Amniotic stem cell (primary cell): ENCODE results near the gene DMRT1.
"Not testable (repeated sequence)": the region's sequence is repeated elsewhere in the genome, so short reads cannot be mapped to it uniquely, and the experiment has no call there.

Experiments
- DNase-seq: peaks from one replicate; lab custom pipeline; 2025; lab: John Stamatoyannopoulos, UW

Gene DMRT1

DNA sequence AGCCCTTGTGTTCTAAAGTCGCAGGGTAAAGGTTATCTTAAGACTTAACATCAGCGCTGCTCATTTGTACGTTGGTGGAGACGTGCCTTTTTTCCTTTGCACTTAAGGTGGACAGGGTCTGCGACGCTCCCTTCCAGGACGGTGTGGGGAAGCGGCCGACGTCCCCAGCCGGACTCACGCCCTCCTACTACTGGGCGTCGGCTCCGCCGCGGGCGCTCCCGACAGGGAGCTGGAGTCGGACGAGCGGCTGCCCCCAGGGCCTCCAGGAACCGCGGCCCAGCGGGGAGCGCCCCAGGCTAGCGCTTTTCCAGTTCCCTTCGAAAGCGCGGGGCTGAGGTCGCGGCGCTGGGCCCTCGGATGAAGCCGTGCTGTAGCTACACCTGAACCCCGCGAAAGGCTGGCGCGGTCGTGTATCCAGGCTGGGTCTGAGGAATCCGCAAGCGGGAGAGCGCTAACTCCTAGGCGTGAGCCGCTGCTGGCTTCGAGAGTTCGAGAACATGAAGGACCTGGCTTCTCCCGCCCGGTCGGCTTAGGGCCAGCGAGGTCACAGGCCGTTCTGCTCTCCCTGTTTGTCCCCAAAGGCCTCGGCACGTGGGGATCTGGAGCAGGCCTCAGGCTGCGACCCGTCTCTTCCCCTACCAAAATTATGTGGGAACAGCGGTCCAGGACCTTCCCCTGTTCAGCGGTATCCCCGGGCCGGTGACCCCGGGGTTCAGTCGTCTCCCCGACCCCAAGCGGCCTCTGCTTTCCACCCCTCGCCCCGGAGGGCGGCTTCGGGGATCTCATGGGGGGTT, 131.2 kb downstream of the DMRT1 start:
- no peak for DNase-seq

DNA sequence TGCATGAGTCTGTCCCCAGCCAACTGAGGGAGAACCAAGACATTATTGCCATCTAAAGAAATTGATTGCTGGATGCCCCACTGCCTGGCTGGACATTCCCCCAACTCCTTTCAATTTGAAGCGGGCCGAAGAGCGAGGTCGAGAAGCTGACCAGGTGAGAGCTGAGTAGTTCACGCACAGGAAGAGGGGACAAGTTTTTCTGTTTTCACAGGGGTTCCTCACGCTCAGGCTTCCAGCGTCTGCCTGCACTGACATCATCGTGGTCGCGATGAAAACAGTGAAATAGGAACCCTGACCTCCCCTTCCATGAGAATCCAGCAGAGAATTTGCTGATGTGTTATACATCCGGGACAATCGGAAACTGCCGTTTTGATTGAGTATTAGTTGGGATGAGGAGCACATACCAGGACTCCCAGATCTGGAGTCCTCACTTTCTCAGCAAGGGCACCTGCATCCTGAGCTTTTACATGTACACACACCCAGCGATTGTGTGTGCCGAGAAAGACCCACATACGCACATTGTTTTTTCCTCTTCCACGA, 131.9 kb downstream of the DMRT1 start:
- DNase-seq: no peak

DNA sequence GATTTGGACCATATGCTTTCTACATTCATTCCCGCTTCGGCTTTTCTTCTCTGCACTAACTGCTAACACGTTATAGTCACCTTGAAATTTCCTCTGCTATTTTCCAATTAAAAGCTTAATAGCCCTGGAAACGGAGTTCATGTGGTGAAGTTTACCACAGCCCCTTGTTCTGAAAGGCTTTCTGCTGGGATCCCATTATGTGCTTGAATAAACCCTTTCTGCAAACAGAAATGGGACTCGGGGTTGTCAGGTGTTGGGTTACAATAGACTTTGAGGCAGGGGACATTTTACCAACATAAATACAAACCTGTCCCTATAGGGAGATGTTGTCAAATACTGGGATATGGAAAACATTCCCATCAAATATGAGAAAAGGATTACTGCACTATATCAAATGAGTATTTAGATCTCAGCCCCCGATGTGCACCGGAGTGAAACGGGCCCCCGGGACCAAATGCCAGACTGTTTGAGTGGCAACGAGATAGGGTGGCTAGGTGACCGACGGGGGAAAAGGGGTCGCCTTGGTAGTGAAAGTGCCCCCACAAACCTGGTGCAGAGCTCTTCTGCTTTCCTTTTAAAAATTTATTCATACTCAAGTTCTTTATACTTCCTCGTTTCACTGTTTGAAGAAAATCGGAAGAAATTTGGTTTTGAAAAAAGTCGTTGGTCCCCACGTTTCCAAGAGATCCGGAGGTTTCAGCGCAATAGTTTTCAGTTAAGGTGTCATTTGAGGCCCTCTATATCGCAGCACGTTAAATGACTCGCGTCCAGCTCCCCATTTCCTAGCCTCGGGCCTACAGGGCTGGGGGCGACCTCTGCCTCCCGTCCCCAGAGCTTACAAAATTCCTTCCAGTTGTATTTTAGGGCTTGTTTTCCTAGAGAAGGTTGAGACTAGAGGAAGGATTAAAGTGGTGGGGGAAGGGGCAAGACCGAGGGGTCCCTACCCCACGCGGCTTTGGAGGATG, 132.8 kb downstream of the DMRT1 start:
- DNase-seq: no peak

DNA sequence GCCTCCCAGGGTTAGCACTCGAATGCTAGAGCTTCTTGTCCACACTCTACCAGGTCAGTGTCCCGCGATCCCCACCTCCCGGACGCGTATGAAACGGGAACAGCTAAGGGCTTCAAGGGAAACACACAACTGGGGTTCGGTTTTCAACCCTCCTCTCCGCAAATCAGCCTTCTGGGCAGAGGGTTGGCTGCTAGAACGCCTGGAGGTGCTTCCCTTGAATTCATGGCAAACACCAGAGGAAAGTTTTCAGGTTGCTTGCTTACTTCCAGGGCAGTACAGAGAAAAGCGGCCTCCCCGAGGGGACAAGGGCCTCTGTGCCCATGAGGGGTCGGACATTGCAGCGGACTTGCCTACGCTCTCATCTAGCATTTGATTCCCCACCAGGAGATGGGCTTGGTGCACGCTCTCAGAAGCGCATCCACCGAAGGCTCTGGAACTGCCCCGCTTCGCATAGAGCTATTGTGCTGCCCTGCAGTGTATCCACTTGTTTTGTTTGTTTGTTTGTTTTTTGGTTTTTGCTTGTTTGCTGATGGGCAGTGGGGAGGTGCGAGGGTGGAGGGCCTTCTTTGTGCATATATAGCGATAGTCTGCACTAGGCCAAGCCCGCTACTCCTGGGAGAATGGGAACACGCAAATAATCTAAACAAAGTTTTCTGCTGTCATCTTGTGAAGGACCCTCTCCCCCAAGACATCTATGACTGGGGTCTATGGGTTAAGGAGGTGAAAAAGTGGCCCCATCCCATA, 133.7 kb downstream of the DMRT1 start:
- no peak for DNase-seq

DNA sequence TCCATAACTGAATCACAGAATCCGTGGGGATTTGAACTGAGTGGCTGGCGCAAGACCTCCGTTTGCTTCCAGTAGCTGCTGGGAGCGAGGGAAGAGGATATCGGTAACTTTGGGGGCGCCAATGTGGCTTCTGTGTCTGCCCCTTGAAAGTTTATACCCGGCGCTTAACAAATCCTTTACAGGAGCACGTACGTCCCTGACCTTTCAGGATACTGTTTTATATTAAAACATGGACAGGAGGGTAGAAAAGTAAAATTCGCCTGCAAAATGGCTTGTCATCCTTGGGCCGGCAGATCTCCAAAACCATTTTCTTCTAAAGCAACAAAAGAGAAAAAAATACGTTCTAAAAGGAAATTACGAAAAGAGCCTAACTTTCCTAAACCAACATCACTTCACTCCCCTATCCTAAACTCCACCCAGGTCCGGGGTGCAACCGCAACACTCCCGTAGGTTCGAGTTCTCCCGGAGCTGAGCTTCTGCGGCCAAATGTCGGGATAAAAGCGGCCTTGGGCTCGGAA, 134.3 kb downstream of the DMRT1 start:
- DNase-seq: no peak

DNA sequence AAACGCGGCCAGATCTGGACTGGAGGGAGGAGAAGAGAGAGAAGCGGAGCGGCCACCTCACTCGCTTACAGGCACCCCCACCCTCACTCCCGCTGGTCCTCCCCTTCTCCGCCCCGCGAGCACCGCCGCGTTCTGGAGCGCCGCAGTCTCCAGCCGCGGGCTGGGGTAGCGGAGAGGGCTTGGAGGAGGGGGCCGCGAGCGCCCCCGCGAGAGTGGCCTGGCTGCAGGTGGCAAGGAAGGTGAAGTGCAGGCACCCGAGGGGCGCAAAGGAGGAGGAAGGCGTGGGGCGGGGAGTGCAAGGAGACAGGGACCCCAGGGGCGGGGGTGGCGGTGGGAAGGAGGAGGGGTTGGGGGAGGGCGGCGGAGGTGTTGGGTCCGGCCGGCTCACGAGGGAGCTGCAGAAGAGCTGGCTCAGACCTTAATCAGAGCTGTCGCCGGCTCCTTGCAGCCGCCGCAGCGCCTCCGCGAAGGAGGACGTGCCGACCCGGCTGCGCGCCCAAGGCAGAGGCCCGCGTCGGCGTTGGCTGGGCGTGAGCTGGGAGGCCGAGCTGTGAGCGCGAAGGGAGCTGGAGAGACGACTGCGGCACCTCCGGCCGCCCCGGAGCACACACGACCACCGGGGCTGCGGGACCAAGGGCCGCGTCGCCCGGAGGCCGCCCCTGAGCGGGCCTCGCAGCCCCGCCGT, 134.9 kb downstream of the DMRT1 start, which contains the start of gene DMRT3:
Gene DMRT3, plus strand, starts transcription at position 398 of the 685 bp plus-strand sequence. CDS start 347 bp downstream, outside the sequence.
- DNase-seq: no peak

DNA sequence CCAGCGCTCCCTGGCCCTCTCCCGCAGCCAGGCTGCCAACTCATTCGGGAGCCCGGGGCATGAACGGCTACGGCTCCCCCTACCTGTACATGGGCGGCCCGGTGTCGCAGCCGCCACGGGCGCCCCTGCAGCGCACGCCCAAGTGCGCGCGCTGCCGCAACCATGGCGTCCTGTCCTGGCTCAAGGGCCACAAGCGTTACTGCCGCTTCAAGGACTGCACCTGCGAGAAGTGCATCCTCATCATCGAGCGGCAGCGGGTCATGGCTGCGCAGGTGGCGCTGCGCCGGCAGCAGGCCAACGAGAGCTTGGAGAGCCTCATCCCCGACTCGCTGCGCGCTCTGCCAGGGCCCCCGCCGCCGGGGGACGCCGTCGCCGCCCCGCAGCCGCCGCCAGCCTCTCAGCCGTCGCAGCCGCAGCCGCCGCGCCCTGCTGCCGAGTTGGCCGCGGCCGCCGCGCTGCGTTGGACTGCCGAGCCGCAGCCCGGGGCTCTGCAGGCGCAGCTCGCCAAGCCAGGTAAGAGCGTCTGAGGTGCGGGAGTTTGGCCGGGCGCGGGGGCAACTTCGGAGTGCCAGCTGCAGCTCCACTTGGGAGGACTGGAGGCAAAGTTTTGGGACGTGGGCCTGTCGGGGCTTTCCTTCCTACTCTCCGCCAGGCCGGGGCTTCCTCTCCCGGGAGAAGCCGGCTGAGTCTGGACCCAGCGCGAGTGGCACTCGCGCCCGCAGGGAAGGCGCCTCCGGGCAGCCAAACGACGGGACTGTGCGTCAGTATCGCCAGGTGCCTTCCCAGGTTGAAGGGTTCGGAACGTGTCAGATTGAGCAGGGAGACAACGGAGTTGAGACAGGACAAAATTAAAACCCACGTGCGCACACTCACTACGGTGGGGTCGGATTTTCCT, 135.7 kb downstream of the DMRT1 start:
- no peak for DNase-seq

DNA sequence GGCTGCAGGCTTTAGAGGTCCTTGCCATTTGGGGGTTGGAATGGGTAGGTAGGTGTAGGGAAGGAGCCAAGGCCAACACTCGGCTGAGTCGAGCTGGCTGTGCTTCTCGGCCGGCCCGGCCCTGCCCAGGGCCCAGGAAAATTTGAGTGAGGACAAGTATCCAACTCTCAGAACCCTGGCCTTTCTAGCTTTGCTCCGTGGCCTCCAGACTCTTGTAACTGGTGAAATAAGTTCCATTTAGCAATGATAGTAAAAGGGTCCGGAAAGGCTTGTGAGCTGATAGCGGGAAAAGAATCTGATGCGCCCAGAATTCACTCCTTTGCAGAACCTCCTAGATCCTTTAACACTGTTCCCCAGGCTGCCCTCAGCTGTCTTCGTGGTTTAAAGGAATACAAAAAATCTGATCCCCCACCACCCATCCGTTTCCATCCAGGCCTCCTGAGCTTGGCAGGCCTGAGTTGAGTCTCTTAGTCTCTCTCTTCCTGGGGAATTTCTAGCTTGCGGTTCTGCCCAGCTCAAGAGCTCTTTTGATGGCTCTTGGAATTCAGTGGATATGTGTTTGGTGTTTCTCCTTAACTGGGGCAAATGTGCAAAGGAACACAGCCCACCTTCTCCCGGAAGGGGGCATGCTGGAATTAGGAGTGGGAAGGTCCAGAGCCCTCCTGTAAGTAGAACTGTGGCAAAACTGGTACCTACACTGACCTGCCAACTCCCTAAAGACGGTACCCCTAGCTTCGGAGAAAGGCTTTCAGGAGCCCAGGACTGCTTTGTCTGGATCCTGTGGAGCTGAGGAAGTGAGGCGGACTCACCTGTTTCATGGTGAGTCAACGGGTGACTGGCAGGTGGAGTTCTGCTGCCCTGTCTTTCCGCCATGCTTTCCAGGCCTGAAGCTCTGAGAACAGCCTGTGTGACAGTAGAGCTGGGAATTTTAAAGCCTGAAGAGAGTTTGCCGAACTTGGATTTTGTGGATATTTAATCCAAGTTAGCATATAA, 136.6 kb downstream of the DMRT1 start:
- no peak for DNase-seq

DNA sequence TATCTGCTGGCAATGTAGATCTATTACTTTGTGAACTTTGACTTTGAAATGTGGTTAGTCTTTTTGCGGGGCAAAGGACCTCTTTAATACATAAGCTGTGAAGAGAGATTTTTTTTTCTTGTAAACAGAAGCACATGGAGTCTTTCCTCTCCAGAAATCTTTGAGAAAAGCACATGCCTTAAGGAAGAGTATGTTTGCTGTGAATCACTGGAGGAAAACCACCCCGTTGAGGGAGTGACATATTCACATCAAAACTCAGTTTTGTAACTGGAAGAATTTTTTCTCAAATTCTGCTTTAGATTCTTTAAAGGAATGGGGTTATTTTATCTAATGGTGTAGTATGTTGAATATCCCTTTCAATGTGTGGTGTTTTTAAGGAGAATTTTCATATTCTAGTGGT, 138.5 kb downstream of the DMRT1 start:
- no peak for DNase-seq

DNA sequence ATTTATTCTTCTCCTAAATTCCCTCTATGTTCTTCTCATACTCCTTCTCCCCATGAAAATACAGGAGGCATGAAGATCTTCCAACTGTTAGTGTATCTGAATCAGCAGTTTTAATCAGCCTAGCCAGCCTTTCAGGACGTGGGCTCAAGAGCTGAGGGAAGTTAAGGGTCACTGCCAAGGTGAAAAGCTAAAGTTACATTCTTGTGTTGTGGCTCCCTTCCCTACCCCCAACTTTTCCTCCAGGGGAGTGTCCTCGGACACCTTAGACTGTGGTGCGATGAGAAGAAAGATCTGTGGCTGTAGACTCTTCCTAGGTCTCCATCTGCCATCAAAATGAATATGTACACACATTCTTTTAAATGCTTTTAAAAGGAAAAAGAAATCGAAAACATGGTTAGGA, 139.1 kb downstream of the DMRT1 start:
- DNase-seq: no peak

DNA sequence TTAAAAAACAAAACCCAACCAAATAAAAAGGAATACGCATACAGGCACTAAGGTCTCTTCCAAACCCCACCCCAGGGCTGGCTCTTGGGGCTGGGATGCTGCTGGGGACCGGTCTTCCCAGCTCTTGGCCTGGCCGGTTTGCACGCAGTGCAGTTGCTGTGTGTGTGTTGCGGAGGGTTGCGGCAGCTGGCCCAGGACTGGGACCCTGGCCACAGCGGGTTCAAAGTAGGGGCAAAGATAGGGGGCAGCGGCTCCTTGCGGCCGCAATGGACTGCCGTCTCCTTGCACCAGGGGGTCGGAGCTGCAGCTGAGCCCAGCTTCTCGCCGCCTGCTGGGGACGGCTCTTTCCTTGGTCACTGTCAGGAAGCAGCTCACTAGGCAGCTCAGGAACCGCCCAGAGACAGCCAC, 140.0 kb downstream of the DMRT1 start:
- no peak for DNase-seq

DNA sequence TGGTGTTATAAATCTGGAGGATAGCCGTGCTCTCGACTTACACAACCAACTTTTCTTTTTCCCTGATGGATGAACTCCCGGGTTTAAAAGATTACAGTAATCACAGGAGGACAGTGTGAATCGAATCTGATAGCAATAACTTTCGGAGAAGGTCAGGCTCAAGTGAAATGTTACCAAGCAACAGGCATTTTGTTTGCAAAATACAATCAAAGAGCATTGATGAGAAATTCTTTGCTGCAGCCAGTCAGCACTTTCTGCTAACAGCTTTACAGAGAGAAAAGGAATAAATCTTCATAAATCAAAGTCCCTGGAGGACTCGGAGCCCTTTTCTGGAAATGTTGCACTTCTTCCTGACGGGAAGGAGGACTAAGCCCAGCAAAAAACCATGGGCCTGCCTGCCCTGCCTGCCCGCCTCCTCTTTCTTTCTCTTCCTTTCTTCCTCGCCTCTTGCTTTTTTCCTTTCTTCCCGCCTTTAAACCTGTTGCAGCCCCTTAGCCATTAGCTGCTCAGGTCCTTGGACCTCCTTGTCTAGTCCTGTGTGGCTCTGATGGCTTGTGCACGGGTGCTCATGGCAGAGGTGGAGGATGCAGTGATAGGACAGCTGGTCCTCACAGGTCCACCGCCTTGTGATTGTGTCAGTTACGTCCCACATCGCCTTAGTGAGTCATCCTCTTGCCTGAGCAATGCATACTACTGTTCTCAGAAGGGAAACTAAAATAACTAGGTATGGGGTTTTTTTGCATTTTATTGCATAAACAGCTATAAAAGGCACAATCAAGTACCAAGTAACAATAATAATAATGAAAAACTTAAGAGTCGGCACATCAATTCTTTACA, 141.1 kb downstream of the DMRT1 start:
- no peak for DNase-seq

DNA sequence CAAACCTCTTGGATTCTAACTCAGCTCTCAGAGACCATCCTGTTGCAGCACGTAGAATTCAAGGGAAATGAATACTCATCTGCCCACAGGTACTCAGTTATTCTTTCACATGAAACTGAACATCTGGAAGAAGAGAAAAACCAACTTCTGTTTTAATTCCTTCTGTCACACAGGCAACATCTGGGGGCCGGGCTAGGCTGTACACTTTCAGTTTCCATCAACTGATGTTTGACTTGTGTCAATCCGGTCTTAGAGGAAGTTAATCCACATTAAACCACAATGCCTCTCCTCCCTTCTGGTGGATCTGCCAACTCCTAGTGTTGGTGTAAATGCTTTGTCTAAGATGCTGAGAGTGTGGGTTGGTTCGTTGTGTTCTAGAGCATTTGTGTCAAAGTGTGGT, 152.5 kb downstream of the DMRT1 start:
- DNase-seq: no peak

DNA sequence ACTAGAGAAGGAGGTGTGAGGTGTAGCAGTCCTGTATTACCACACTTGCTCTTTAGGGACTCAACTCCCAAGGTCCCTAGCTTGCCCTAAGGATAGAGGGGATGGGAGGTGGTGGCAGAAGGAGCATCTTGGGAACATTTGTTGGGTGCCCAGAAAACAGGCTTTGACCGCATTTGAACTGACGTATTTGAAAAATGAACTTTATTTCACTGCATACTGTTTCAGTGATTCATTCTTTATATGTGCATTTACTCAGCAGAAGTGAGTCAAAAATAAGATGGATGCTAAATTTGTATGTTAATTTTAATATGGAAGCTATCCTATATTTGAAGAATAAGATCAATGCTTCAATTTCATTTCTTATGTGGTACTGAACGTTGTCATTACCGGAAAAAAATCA, 153.7 kb downstream of the DMRT1 start:
- DNase-seq: no peak

DNA sequence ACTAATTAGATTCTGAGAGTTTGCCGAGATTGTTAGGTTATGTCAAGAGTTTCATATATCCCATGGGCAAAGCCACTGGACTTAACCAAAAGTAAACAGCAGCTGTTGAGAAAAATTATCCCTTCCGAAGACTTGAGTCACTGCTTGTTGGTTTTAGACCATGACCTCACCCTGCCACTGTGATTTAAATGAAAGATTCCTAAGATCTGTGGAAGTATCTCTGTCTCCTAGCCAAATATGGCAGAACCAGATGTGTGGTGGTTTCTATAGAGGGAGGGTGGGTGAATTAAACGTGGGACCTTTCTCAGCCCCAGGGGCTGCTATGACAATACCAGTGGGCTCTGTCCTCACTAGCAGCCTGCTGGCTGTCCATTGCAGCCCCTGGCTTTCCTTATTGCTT, 154.3 kb downstream of the DMRT1 start:
- DNase-seq: no peak

DNA sequence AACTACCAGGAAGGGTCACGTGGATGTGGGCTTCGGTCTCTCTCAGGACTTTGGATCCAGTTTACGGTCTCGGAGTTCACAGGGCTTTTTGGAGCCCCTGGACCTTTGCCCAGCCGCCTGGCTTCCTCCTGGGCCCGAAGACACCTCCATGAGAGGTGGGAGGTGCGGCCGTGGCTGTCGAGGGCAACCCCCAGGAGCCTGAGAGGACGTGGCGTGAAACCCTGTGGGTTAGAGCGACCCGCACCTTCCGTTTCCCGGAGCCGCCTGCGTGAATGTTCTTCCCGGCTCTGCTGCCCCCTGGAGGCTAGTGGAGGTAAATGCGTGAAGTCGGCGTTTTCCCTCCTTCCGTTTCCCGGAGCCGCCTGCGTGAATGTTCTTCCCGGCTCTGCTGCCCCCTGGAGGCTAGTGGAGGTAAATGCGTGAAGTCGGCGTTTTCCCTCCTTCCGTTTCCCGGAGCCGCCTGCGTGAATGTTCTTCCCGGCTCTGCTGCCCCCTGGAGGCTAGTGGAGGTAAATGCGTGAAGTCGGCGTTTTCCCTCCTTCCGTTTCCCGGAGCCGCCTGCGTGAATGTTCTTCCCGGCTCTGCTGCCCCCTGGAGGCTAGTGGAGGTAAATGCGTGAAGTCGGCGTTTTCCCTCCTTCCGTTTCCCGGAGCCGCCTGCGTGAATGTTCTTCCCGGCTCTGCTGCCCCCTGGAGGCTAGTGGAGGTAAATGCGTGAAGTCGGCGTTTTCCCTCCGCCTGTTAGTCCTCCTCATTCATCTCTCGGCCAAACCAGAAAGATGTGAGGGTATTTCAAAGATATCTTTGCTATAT, 157.0 kb downstream of the DMRT1 start:
- not testable (repeated sequence) for DNase-seq

DNA sequence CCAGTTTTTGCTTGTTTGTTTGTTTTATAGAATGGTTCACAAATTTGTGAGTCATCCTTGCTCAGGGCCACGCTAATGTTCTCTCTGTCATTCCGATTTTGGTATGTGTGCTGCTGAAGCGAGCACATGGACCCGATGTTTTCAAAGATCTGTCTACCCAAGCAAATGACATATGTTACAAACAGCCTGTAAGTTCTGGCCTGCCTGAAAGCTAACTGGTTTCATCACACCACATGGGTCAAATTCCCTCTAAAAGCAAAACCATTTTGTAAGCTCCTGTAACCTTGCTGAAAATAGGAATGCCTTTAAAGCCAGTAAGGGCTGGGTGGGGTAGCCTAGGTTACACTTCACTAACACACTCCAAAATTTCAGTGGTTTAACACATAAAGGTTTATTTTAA, 160.3 kb downstream of the DMRT1 start:
- no peak for DNase-seq
